Pancreas (tissue), 10 donors: ENCODE measurements around the gene DTNBP1. TPM values are rescaled to one million over a fixed set of nuclear protein-coding genes. Genes with fewer than 3 reads are reported as not detected.
A peak's percentile ranks its signal among the peaks of the same experiment; 100 is the strongest.
"Not testable (repeated sequence)": the region's sequence is repeated elsewhere in the genome, so short reads cannot be mapped to it uniquely, and the experiment has no call there.

Experiments
- ATAC-seq, 4 donors: fragments of 200-7000 bp; cut with Tn5 transposase; one replicate each; pipeline versions ENCODE4 v1.8.0 to v1.9.1; 2020; ENCODE audit warnings: mild to moderate bottlenecking in 4 of 4, moderate library complexity in 4 of 4
- DNase-seq, 6 donors: peaks; one replicate each; pipeline ENCODE4 v3.0.0-alpha.2; 2020
- FAIRE-seq: peaks from 2 replicates; lab custom pipeline; 2012; peaks lifted over from hg19 to GRCh38; lab: Jason Lieb, UNC
- H3K27ac ChIP-seq, 4 donors: fragments of 200-600 bp; sonication (generic); 1 replicate in 3 of 4; 2 replicates in 1 of 4; pipeline versions ENCODE4 v1.5.0 to v1.8.0; 2020
- H3K27me3 ChIP-seq, 4 donors: fragments of 200-600 bp; one replicate each; pipeline ENCODE4 v1.8.0; 2021
- H3K36me3 ChIP-seq, 3 donors: fragments of 200-600 bp; sonication (generic) in 1 of 3; one replicate each; pipeline versions ENCODE4 v1.5.0 to v1.8.0; 2020 to 2021
- H3K4me1 ChIP-seq, 3 donors: fragments of 200-600 bp; one replicate each; pipeline ENCODE4 v1.8.0; 2021
- H3K4me3 ChIP-seq, 4 donors: fragments of 200-600 bp; sonication (generic) in 2 of 4; one replicate each; pipeline versions ENCODE4 v1.5.0 to v1.8.0; 2020 to 2021
- H3K9me3 ChIP-seq, 4 donors: fragments of 200-600 bp; one replicate each; pipeline ENCODE4 v1.8.0; 2021
- WGBS, 2 donors: extraction: QIAGEN DNeasy Blood & Tissue Kit; methylation state at CpG; one replicate each; pipeline ENCODE4 v1.1.7; 2013; 5-methylcytosine and 5-hydroxymethylcytosine counted together
- intact Hi-C, 3 donors: fragments of 100-400 bp; cut with DNase I; formaldehyde crosslinking; loops; one replicate each; pipeline versions ENCODE4 v1.11.1 to v1.14.2; 2022
- polyA plus RNA-seq, 2 donors: library from polyadenylated mRNA; stranded (reverse); fragments of 200-250 nt; gene quantifications; one replicate each; pipeline ENCODE4 v1.2.3, GENCODE V29; 2013
- total RNA-seq, 6 donors: library from RNA; stranded (reverse); fragmentation: NEBNext Ultra II Directional in 4 of 6; extraction: Animal tissue kit (Norgen Biotek cat#: 25700) in 4 of 6; gene quantifications; one replicate each; pipeline versions ENCODE4 v1.2.1 to v1.2.4, GENCODE V29; 2021 to 2023
- TF ChIP-seq, protein P1 (sequence below), 4 donors: fragments of 200-600 bp; sonication (generic) in 3 of 4; IDR thresholded peaks; one replicate each; pipeline versions ENCODE4 v1.5.0 to v1.8.0; 2021; ENCODE audit warnings: antibody characterized with exemption in 4 of 4
- donor health status: healthy with polysubstance abuse.
- donor health status: DM: no; HTN: no; CAD: no; lungs with moderate emphysema.
- donor health status: DM: no; HTN: no; CAD: no.
- donor health status: control.
- donor health status: control.
- donor health status: Bipolar disorder and iron deficiency.
- donor health status: DM: yes; HTN: yes; CAD: no.
- donor health status: DM: no; HTN: no; CAD: no.
- donor health status: DM: no; HTN: no; CAD: no.
- donor health status: DM: yes; HTN: yes; CAD: no.

DTNBP1 gene
- total and polyA plus RNA-seq, 8 donors: 6.5 to 11.5 (median 8.0) TPM

DNA sequence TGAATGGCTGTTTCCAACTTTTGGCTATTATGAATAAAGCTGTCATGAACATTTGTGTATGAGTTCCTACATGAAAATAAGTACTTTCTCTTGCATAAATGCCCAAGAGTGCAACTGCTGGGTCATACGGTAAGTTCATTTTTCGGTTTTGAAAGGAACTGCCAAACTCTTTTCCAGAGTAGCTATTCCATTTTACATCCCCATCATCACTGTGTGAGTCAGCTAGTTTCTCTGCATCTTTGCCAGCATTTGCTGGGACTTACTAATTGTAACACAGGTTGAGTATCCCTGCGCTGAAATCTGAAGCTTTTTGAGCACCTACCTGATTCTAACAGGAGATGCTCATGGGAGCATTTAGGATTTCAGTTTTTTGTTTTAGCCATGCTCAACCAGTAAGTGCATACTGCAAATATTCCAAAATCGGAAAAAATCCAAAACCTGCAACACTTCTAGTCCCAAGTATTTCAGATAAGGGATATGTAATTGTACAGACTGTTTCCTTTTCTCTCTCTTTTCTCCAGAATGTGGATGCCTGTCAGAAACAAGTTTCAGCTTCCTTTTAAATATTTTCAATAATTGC lies 118.4 kb downstream of the DTNBP1 start:
- ATAC-seq (no peak), FAIRE-seq (no peak), DNase-seq (no peak)
- intact Hi-C loops: no loop called here
- Histone ChIP-seq H3K4me1 (no peaks in the 10 kb centered on the region), H3K27me3 (no peaks in the 10 kb centered on the region), H3K9me3 (no peaks in the 10 kb centered on the region), H3K4me3 (no peak overlapping the region), H3K27ac (no peak overlapping the region), H3K36me3 (no peaks in the 10 kb centered on the region)
- TF ChIP-seq, protein P1, sequence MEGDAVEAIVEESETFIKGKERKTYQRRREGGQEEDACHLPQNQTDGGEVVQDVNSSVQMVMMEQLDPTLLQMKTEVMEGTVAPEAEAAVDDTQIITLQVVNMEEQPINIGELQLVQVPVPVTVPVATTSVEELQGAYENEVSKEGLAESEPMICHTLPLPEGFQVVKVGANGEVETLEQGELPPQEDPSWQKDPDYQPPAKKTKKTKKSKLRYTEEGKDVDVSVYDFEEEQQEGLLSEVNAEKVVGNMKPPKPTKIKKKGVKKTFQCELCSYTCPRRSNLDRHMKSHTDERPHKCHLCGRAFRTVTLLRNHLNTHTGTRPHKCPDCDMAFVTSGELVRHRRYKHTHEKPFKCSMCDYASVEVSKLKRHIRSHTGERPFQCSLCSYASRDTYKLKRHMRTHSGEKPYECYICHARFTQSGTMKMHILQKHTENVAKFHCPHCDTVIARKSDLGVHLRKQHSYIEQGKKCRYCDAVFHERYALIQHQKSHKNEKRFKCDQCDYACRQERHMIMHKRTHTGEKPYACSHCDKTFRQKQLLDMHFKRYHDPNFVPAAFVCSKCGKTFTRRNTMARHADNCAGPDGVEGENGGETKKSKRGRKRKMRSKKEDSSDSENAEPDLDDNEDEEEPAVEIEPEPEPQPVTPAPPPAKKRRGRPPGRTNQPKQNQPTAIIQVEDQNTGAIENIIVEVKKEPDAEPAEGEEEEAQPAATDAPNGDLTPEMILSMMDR (IDR thresholded peaks at IDR 0.05): no peak
- WGBS, 2 donors: 93% methylated on average over 4 of the region's 4 CpGs

- H3K9me3 ChIP-seq, H3K36me3 ChIP-seq, H3K4me3 ChIP-seq, intact Hi-C loops, H3K4me1 ChIP-seq, DNase-seq, H3K27ac ChIP-seq, H3K27me3 ChIP-seq, FAIRE-seq: not testable (repeated sequence)
- WGBS, 2 donors: 97 to 98% methylated on average over 5 of the region's 5 CpGs
- peak in 1 of 4 donors; percentile 15 for ATAC-seq
Observed at GRCh38 chr6:15543332-15543917, 119.4 kb downstream of the DTNBP1 start.

- no peaks in the 10 kb centered on the region for H3K9me3 ChIP-seq
- 90 to 95% methylated on average over 7 of the region's 7 CpGs for WGBS, 2 donors
- no peaks in the 10 kb centered on the region for H3K27me3 ChIP-seq
- TF ChIP-seq, protein P1 (IDR thresholded peaks at IDR 0.05): no peak
- H3K36me3 ChIP-seq: no peaks in the 10 kb centered on the region
- intact Hi-C loops: no loop called here
- FAIRE-seq (no peak), ATAC-seq (no peak), DNase-seq (no peak)
- no peak overlapping the region for H3K27ac ChIP-seq
- H3K4me3 ChIP-seq: no peak overlapping the region
- peaks cover 0 to 5% (median 0%) of the 10 kb centered on the region in 3 donors for H3K4me1 ChIP-seq
Observed at GRCh38 chr6:15539722-15540270, 123.0 kb downstream of the DTNBP1 start.

DNA sequence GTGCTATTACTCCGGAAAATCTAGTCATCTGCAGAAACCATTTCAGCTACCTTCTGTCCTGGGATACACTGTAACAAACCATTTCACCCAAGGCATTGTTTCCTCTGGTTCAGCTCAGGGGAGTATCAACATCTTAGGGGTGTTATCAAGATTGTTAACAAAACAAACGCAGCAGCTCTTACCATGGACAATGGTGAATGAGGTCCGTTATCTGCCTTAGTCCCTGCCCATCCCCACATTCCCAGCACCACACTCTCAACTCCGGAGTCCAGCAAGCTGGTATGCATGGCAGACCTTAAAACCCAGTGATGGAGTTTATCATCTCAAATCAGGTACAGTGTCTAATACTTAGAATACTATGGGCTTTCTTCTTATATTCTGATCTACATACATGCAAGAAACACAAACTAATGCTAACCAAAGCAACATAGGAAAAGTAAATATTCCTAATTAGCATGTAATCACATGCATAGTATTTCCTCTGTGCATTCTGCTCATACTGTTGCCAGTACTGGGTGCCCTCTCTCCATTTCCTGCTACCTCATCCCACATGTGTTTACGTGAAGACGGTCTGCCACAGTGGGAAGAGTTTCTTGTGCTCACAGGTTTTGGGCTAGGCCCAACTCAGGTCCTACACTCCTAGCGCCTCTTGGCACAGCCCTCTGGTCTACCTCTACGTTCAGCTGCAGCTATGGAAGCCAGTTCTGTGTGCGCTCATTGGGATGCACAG lies 123.9 kb downstream of the DTNBP1 start:
- Histone ChIP-seq H3K9me3 (no peaks in the 10 kb centered on the region), H3K27me3 (no peaks in the 10 kb centered on the region), H3K27ac (no peak overlapping the region), H3K36me3 (no peaks in the 10 kb centered on the region), H3K4me1 (peaks cover 0 to 5% (median 0%) of the 10 kb centered on the region in 3 donors), H3K4me3 (no peak overlapping the region)
- WGBS, 2 donors: 83 to 84% methylated on average over 9 of the region's 9 CpGs
- intact Hi-C loops: no loop called here
- ATAC-seq (no peak), DNase-seq (no peak), FAIRE-seq (no peak)
- TF ChIP-seq, protein P1 (IDR thresholded peaks at IDR 0.05): no peak

- Histone ChIP-seq H3K9me3 (no peaks in the 10 kb centered on the region), H3K27me3 (no peaks in the 10 kb centered on the region), H3K36me3 (no peaks in the 10 kb centered on the region), H3K4me1 (peaks cover 0 to 5% (median 0%) of the 10 kb centered on the region in 3 donors), H3K4me3 (no peak overlapping the region), H3K27ac (no peak overlapping the region)
- ATAC-seq (no peak), DNase-seq (no peak), FAIRE-seq (no peak)
- TF ChIP-seq, protein P1 (IDR thresholded peaks at IDR 0.05): no peak
- intact Hi-C loops: no loop called here
- 90 to 94% methylated on average over 5 of the region's 5 CpGs for WGBS, 2 donors
Observed at GRCh38 chr6:15538106-15538505, 124.7 kb downstream of the DTNBP1 start.
